Measurements from ENCODE around the gene IL16. TPM values are rescaled to one million over a fixed set of nuclear protein-coding genes. Genes with fewer than 3 reads are reported as not detected.
A peak's percentile ranks its signal among the peaks of the same experiment; 100 is the strongest.

IL16 gene
- total and polyA plus RNA-seq, 4 donors: 1.9 to 6.9 (median 4.4) TPM

DNA sequence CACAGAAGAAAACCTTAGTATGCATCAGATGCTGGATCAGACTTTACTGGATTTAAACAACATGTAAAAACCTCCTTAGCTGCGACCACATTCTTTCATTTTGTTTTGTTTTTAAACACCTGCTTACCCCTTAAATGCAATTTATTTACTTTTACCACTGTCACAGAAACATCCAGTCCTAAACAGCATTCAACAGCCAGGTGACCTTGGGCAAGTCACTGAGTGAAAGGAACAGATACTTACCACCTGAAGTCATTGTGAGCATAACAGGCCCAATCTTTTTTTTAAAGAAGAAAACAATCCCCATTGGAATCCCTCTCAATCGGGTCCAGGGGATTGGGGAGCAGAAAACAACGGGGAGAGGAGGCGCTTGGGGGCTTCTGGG is 126.9 kb downstream of the IL16 start:
- H3K4me3 ChIP-seq (ENCODE audit: low read depth in 1 of 3, low read length in 3 of 3): peak overlapping the region; percentile 87 to 100 (median 88)
- WGBS: 8% methylated on average over 4 of the region's 4 CpGs
- no peaks in the 10 kb centered on the region for H3K9me3 ChIP-seq (ENCODE audit: control insufficient read depth in 4 of 4, low read length in 3 of 4)
- peak overlapping the region; percentile 52 to 94 for H3K9ac ChIP-seq (ENCODE audit: low read depth in 1 of 2, low read length in 2 of 2)
- no peak for TF ChIP-seq TAF1 (conservative IDR thresholded peaks at IDR 0.05)
- TF ChIP-seq, protein P1, sequence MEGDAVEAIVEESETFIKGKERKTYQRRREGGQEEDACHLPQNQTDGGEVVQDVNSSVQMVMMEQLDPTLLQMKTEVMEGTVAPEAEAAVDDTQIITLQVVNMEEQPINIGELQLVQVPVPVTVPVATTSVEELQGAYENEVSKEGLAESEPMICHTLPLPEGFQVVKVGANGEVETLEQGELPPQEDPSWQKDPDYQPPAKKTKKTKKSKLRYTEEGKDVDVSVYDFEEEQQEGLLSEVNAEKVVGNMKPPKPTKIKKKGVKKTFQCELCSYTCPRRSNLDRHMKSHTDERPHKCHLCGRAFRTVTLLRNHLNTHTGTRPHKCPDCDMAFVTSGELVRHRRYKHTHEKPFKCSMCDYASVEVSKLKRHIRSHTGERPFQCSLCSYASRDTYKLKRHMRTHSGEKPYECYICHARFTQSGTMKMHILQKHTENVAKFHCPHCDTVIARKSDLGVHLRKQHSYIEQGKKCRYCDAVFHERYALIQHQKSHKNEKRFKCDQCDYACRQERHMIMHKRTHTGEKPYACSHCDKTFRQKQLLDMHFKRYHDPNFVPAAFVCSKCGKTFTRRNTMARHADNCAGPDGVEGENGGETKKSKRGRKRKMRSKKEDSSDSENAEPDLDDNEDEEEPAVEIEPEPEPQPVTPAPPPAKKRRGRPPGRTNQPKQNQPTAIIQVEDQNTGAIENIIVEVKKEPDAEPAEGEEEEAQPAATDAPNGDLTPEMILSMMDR (IDR thresholded peaks at IDR 0.05; ENCODE audit: low read depth, low read length, missing input control): no peak
- no peak for TF ChIP-seq RAD21 (IDR thresholded peaks at IDR 0.05)
- TF ChIP-seq JUND (IDR thresholded peaks at IDR 0.05): no peak
- TF ChIP-seq, protein P2, sequence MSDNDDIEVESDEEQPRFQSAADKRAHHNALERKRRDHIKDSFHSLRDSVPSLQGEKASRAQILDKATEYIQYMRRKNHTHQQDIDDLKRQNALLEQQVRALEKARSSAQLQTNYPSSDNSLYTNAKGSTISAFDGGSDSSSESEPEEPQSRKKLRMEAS (IDR thresholded peaks at IDR 0.05): no peak
- no peak for TF ChIP-seq FOXA1 (IDR thresholded peaks at IDR 0.05)
- no peak for TF ChIP-seq HNF4A (conservative IDR thresholded peaks at IDR 0.05)
- no peak for TF ChIP-seq HNF4G (IDR thresholded peaks at IDR 0.05)
- TF ChIP-seq, protein P3, sequence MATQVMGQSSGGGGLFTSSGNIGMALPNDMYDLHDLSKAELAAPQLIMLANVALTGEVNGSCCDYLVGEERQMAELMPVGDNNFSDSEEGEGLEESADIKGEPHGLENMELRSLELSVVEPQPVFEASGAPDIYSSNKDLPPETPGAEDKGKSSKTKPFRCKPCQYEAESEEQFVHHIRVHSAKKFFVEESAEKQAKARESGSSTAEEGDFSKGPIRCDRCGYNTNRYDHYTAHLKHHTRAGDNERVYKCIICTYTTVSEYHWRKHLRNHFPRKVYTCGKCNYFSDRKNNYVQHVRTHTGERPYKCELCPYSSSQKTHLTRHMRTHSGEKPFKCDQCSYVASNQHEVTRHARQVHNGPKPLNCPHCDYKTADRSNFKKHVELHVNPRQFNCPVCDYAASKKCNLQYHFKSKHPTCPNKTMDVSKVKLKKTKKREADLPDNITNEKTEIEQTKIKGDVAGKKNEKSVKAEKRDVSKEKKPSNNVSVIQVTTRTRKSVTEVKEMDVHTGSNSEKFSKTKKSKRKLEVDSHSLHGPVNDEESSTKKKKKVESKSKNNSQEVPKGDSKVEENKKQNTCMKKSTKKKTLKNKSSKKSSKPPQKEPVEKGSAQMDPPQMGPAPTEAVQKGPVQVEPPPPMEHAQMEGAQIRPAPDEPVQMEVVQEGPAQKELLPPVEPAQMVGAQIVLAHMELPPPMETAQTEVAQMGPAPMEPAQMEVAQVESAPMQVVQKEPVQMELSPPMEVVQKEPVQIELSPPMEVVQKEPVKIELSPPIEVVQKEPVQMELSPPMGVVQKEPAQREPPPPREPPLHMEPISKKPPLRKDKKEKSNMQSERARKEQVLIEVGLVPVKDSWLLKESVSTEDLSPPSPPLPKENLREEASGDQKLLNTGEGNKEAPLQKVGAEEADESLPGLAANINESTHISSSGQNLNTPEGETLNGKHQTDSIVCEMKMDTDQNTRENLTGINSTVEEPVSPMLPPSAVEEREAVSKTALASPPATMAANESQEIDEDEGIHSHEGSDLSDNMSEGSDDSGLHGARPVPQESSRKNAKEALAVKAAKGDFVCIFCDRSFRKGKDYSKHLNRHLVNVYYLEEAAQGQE (IDR thresholded peaks at IDR 0.05): no peak
- TF ChIP-seq GABPA (IDR thresholded peaks at IDR 0.05 in 1 of 2, conservative IDR thresholded peaks at IDR 0.05 in 1 of 2): no peak
- no peak for TF ChIP-seq FOXA2 (IDR thresholded peaks at IDR 0.05)
- TF ChIP-seq, protein P4, sequence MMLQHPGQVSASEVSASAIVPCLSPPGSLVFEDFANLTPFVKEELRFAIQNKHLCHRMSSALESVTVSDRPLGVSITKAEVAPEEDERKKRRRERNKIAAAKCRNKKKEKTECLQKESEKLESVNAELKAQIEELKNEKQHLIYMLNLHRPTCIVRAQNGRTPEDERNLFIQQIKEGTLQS (IDR thresholded peaks at IDR 0.05): no peak
- no peak for TF ChIP-seq EGR1 (IDR thresholded peaks at IDR 0.05; ENCODE audit: low read depth in 2 of 2)
- TF ChIP-seq RXRA (IDR thresholded peaks at IDR 0.05): no peak
- TF ChIP-seq YY1 (IDR thresholded peaks at IDR 0.05): no peak
- TF ChIP-seq, protein P5, sequence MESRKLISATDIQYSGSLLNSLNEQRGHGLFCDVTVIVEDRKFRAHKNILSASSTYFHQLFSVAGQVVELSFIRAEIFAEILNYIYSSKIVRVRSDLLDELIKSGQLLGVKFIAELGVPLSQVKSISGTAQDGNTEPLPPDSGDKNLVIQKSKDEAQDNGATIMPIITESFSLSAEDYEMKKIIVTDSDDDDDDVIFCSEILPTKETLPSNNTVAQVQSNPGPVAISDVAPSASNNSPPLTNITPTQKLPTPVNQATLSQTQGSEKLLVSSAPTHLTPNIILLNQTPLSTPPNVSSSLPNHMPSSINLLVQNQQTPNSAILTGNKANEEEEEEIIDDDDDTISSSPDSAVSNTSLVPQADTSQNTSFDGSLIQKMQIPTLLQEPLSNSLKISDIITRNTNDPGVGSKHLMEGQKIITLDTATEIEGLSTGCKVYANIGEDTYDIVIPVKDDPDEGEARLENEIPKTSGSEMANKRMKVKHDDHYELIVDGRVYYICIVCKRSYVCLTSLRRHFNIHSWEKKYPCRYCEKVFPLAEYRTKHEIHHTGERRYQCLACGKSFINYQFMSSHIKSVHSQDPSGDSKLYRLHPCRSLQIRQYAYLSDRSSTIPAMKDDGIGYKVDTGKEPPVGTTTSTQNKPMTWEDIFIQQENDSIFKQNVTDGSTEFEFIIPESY (IDR thresholded peaks at IDR 0.05): no peak
- peaks cover 0 to 40% (median 24%) of the 10 kb centered on the region in 4 donors for H3K4me1 ChIP-seq (ENCODE audit: control insufficient read depth in 4 of 4, insufficient read depth in 4 of 4, low read length in 3 of 4)
- peak overlapping the region; percentile 74 for H3K27ac ChIP-seq (ENCODE audit: low read depth in 1 of 2, low read length in 2 of 2)
- no peak for DNase-seq (ENCODE audit: low spot score)
- H3K36me3 ChIP-seq (ENCODE audit: control insufficient read depth in 4 of 4, insufficient read depth in 3 of 4, low read depth in 1 of 4, low read length in 3 of 4): peaks cover 0 to 23% (median 16%) of the 10 kb centered on the region in 4 donors
- no peaks in the 10 kb centered on the region for H3K27me3 ChIP-seq (ENCODE audit: control insufficient read depth in 4 of 4, insufficient read depth in 4 of 4, low read length in 3 of 4)

Data from liver (tissue), 9 donors.